Nephron (organoid): ENCODE results near the gene KLHDC8A.

Experiments
- H3K27ac Mint-ChIP-seq, 3 experiments: 2 replicates each; pipeline ENCODE4 v1.8.0; 2020; ENCODE audit warnings: mixed read lengths in 3 of 3, mild to moderate bottlenecking in 2 of 3, moderate library complexity in 1 of 3
- H3K27me3 Mint-ChIP-seq: 2 replicates; pipeline ENCODE4 v1.8.0; 2021; ENCODE audit warnings: low read depth, mild to moderate bottlenecking, moderate library complexity, mixed read lengths
- H3K36me3 Mint-ChIP-seq: 2 replicates; pipeline ENCODE4 v1.8.0; 2020; ENCODE audit warnings: low read depth, mixed read lengths
- H3K4me1 Mint-ChIP-seq: 2 replicates; pipeline ENCODE4 v1.8.0; 2020; ENCODE audit warnings: mixed read lengths
- H3K4me3 Mint-ChIP-seq, 3 experiments: 2 replicates each; pipeline ENCODE4 v1.8.0; 2020; ENCODE audit warnings: mild to moderate bottlenecking in 3 of 3, mixed read lengths in 3 of 3, moderate library complexity in 2 of 3
- H3K9me3 Mint-ChIP-seq: 2 replicates; pipeline ENCODE4 v1.8.0; 2020; ENCODE audit warnings: mixed read lengths
- TF ChIP-seq, protein P1 (sequence below), 3 experiments: fragments of 200-600 bp; sonication (generic); IDR thresholded peaks; one replicate each; pipeline ENCODE4 v1.5.0; 2021; ENCODE audit warnings: antibody characterized with exemption in 3 of 3; ENCODE audit not compliant: unreplicated experiment in 3 of 3

KLHDC8A gene

DNA sequence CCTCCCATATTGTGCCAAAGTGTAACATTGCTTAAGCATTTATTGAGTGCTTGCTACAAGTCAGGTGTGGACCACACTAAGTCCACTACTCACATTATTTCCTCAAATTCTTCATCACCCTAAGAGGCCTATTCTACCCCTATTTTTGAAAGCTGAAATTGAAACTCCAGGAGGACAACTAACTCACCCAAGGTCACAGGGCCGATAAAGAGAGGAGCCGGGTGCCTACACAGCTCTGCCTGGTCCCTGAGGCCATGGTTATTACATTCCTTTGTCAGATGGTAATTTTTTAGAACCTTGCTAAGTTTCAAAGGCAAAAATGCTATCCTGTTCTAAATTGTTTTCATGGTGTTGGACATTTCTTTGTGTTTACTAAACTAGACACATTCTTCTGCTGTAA lies 24.2 kb upstream of the KLHDC8A start:
- Mint-ChIP-seq H3K9me3 (no peaks in the 10 kb centered on the region), H3K27ac (no peak overlapping the region), H3K4me3 (no peak overlapping the region), H3K36me3 (no peaks in the 10 kb centered on the region), H3K27me3 (peaks cover 4% of the 10 kb centered on the region), H3K4me1 (peaks cover 20% of the 10 kb centered on the region)
- TF ChIP-seq, protein P1, sequence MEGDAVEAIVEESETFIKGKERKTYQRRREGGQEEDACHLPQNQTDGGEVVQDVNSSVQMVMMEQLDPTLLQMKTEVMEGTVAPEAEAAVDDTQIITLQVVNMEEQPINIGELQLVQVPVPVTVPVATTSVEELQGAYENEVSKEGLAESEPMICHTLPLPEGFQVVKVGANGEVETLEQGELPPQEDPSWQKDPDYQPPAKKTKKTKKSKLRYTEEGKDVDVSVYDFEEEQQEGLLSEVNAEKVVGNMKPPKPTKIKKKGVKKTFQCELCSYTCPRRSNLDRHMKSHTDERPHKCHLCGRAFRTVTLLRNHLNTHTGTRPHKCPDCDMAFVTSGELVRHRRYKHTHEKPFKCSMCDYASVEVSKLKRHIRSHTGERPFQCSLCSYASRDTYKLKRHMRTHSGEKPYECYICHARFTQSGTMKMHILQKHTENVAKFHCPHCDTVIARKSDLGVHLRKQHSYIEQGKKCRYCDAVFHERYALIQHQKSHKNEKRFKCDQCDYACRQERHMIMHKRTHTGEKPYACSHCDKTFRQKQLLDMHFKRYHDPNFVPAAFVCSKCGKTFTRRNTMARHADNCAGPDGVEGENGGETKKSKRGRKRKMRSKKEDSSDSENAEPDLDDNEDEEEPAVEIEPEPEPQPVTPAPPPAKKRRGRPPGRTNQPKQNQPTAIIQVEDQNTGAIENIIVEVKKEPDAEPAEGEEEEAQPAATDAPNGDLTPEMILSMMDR (IDR thresholded peaks at IDR 0.05; ENCODE audit: unreplicated experiment in 3 of 3), result no peak

DNA sequence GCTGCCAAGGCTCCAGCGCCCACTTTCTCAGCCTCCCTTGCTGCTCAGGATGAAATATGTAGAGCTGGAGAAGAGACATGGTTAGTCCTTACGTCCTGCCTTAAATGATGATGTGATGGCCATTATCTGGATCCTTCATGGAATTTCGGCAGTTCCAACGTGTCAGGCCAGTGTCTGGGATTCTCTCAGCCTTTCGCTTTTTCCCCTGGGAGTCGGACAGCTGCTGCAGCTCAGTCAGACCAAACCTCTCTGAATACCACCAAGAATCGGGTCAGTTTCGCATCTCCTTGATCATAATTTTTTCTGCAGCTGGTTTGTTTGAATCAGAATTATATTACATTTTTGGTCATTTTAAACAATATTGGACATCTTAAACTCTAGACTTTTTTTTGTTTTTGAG lies 22.3 kb upstream of the KLHDC8A start:
- Mint-ChIP-seq H3K4me1 (peaks cover 31% of the 10 kb centered on the region), H3K27me3 (peaks cover 4% of the 10 kb centered on the region), H3K27ac (peak overlapping the region in 2 of 3 experiments; percentile 7 to 39)

DNA sequence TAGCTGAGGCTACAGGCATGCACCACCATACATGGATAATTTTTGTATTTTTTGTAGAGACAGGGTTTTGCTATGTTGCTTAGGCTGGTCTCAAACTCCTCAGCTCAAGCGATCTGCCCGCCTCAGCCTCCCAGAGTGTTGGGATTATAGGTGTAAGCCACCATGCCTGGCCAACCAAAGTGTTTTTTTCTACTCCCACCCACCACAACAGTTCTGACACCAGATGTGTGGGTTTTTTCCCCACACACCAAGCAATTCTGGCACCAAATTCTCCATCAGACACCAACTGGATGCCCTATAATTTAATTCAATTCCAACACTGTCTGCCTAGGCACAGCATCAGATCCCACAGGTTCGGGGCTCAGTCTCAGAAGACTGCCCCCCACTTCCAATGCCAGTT lies 20.6 kb upstream of the KLHDC8A start:
- Mint-ChIP-seq H3K27ac (no peak overlapping the region), H3K27me3 (peaks cover 4% of the 10 kb centered on the region), H3K36me3 (no peaks in the 10 kb centered on the region), H3K9me3 (no peaks in the 10 kb centered on the region), H3K4me3 (no peak overlapping the region), H3K4me1 (peaks cover 48% of the 10 kb centered on the region)
- TF ChIP-seq, protein P1 (IDR thresholded peaks at IDR 0.05; ENCODE audit: unreplicated experiment in 3 of 3), result no peak

More for the DNA sequence above, 22.3 kb upstream of the KLHDC8A start:
- no peaks in the 10 kb centered on the region for H3K9me3 Mint-ChIP-seq
- TF ChIP-seq, protein P1 (IDR thresholded peaks at IDR 0.05; ENCODE audit: unreplicated experiment in 3 of 3), result no peak
- no peaks in the 10 kb centered on the region for H3K36me3 Mint-ChIP-seq
- H3K4me3 Mint-ChIP-seq, result no peak overlapping the region

DNA sequence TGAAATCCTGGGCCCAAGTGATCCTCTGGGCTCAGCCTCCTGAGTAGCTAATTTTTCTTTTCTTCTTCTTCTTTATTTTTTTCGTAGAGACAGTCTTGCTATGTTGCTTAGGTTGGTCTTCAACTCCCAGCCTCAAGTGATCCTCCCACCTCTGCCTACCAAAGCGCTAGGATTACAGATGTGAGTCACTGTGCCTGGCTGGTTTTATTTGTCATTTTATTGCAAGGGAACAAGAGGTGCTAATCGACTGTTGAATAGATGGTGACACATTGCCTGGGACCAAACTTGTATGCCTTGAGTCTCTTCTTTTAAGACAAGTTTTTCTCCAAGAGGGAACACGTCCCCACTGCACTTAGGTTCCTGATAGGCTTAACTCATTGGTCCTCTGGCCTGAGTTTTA lies 20.0 kb upstream of the KLHDC8A start:
- H3K27me3 Mint-ChIP-seq, result peaks cover 1% of the 10 kb centered on the region
- no peaks in the 10 kb centered on the region for H3K36me3 Mint-ChIP-seq
- peaks cover 54% of the 10 kb centered on the region for H3K4me1 Mint-ChIP-seq
- no peak overlapping the region for H3K4me3 Mint-ChIP-seq
- TF ChIP-seq, protein P1 (IDR thresholded peaks at IDR 0.05; ENCODE audit: unreplicated experiment in 3 of 3), result no peak
- peak overlapping the region in 1 of 3 experiments; percentile 92 for H3K27ac Mint-ChIP-seq
- no peaks in the 10 kb centered on the region for H3K9me3 Mint-ChIP-seq

DNA sequence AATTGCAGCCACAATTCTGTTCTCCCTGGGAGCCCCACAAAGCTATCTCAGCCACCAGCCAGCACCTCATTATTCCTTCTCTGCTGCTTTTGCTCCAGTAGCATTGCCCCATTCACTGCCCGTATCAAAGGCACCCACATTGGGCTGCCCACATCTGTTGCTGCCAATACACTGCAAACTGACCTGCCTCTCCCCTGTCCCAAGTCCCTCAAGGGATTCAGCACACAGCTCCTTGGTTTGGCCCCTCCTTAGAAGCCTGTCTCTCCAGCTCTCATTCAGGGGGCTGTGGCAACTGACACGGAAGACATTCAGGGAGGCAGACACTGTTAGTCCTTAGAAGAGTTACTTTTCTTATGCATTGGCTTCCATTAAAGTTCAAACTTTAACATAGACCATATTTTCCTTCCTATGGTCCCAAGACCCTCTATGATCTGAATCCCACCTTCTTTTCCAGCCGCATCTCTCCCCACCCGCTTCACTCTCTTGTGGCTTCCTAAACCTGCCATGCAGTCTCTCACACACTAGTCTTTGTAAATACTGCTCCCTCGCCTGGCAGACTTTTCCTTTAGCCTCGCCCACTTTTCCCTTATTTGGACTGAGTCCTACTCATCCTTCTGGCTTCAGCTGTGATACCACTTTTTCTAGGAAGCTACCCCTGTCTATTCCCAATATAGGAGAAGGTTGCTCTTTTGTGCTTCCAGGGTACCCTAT lies 19.3 kb upstream of the KLHDC8A start:
- no peaks in the 10 kb centered on the region for H3K9me3 Mint-ChIP-seq
- H3K27ac Mint-ChIP-seq, result peak overlapping the region; percentile 25 to 92 (median 91)
- H3K27me3 Mint-ChIP-seq, result no peaks in the 10 kb centered on the region
- no peaks in the 10 kb centered on the region for H3K36me3 Mint-ChIP-seq
- TF ChIP-seq, protein P1 (IDR thresholded peaks at IDR 0.05; ENCODE audit: unreplicated experiment in 3 of 3), result no peak
- H3K4me1 Mint-ChIP-seq, result peaks cover 56% of the 10 kb centered on the region
- peak overlapping the region; percentile 6 to 53 (median 37) for H3K4me3 Mint-ChIP-seq
